Measurements from ENCODE around the gene TMEM150C. TPM values are rescaled to one million over a fixed set of nuclear protein-coding genes. Genes with fewer than 3 reads are reported as not detected.

The TMEM150C gene
- total RNA-seq, 1 donor from 2014 or later: 1.3 TPM

DNA sequence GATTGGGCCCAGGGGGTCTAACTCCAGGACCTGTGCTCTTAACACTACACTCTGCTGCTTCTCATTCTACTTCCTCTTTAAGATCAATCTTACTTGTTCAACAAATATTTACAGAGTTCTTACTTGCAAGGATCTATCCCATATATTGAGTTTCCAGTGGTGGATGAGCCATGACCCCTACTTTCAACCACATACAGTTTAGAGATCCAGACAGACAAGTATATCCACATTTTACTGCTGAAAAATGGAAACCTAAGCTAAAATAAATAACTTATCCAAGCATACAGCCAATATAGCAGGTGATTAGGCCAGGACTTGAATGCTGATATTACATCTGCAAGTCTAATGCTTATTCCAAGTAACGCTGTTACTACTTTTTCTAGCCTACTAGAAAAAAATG is 18.7 kb downstream of the TMEM150C start:
- peaks cover 3% of the 10 kb centered on the region for H3K9me3 Mint-ChIP-seq (ENCODE audit: unreplicated experiment)
- no peak for TF ChIP-seq CTCF (IDR thresholded peaks at IDR 0.05)

DNA sequence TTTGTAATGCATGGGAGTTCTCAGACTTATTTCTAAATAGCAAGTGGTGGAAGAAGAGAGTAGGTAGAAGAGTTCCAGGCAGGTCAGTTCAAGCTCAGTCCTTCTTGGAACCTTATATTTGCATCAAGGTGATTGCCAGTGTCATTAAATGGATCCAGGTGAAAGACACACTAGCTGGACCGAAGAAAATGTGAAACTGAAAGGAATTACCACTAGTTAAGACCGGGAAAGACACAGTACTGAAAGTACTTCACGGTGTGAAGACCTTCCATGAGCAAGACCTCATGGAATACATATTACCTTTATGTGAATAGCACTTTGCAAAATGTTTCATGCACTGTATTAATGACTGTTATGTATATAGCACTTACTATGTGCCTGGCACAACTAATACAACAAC is 19.1 kb downstream of the TMEM150C start:
- Mint-ChIP-seq H3K27me3 (ENCODE audit: unreplicated experiment) (peaks cover 10% of the 10 kb centered on the region), H3K36me3 (ENCODE audit: unreplicated experiment) (no peaks in the 10 kb centered on the region), H3K9me3 (ENCODE audit: unreplicated experiment) (peaks cover 3% of the 10 kb centered on the region), H3K27ac (ENCODE audit: unreplicated experiment) (no peak overlapping the region), H3K4me3 (ENCODE audit: unreplicated experiment) (no peak overlapping the region), H3K4me1 (ENCODE audit: unreplicated experiment) (no peaks in the 10 kb centered on the region)
- DNase-seq (ENCODE audit: extremely low spot score, unreplicated experiment): no peak
- no peak for TF ChIP-seq CTCF (IDR thresholded peaks at IDR 0.05)

More for the DNA sequence above, 18.7 kb downstream of the TMEM150C start:
- Mint-ChIP-seq H3K27me3 (ENCODE audit: unreplicated experiment) (peaks cover 10% of the 10 kb centered on the region), H3K4me3 (ENCODE audit: unreplicated experiment) (no peak overlapping the region), H3K27ac (ENCODE audit: unreplicated experiment) (no peak overlapping the region), H3K4me1 (ENCODE audit: unreplicated experiment) (no peaks in the 10 kb centered on the region), H3K36me3 (ENCODE audit: unreplicated experiment) (no peaks in the 10 kb centered on the region)
- no peak for DNase-seq (ENCODE audit: extremely low spot score, unreplicated experiment)

DNA sequence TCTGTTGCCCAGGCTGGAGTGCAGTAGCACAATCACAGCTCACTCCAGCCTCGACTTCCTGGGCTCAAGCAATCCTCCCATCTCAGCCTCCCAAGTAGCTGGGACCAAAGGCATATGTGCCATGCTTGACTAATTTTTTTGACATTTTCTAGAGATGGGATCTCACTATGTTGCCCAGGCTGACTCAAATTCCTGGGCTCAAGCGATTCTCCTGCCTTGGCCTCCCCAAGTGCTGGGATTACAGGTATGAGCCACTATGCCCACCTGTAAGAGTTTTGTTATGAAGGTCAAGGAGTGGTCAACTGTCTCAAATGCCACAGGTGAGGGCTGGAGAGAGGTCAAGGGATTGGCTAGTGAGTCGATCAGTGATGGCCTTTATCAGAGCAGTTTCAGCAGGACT is 32.5 kb downstream of the TMEM150C start:
- H3K27me3 Mint-ChIP-seq (ENCODE audit: unreplicated experiment): peaks cover 5% of the 10 kb centered on the region
- no peak for TF ChIP-seq CTCF (IDR thresholded peaks at IDR 0.05)
- H3K36me3 Mint-ChIP-seq (ENCODE audit: unreplicated experiment): no peaks in the 10 kb centered on the region

GRCh38 chr4:82528868-82529267 is 32.9 kb downstream of the TMEM150C start:
- Mint-ChIP-seq H3K4me3 (ENCODE audit: unreplicated experiment) (no peak overlapping the region), H3K36me3 (ENCODE audit: unreplicated experiment) (no peaks in the 10 kb centered on the region), H3K4me1 (ENCODE audit: unreplicated experiment) (no peaks in the 10 kb centered on the region), H3K27me3 (ENCODE audit: unreplicated experiment) (peaks cover 6% of the 10 kb centered on the region), H3K9me3 (ENCODE audit: unreplicated experiment) (no peaks in the 10 kb centered on the region), H3K27ac (ENCODE audit: unreplicated experiment) (no peak overlapping the region)
- no peak for DNase-seq (ENCODE audit: extremely low spot score, unreplicated experiment)
- TF ChIP-seq CTCF (IDR thresholded peaks at IDR 0.05): no peak

More for the DNA sequence above, 32.5 kb downstream of the TMEM150C start:
- no peaks in the 10 kb centered on the region for H3K4me1 Mint-ChIP-seq (ENCODE audit: unreplicated experiment)
- H3K9me3 Mint-ChIP-seq (ENCODE audit: unreplicated experiment): no peaks in the 10 kb centered on the region
- no peak overlapping the region for H3K27ac Mint-ChIP-seq (ENCODE audit: unreplicated experiment)
- H3K4me3 Mint-ChIP-seq (ENCODE audit: unreplicated experiment): no peak overlapping the region
- DNase-seq (ENCODE audit: extremely low spot score, unreplicated experiment): no peak

DNA sequence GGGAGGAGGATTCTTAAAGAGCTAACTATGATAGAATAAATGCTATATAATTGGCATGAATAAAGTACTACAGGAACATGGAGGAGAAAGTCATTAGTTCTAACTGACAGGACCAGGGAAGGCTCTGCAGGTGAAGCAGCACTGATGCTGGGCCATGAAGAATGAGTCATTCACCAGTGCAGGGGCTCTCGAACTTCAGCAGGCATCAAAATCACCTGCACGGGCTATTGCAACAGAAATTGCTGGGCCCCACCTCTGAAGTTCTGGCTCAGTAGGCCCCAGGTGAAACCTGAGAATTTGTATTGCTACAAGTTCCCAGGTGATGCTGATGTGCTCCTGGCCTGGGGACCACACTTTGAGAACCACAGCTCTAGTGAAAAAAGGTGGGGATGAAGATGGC is 33.7 kb downstream of the TMEM150C start:
- no peak overlapping the region for H3K27ac Mint-ChIP-seq (ENCODE audit: unreplicated experiment)
- DNase-seq (ENCODE audit: extremely low spot score, unreplicated experiment): no peak
- no peaks in the 10 kb centered on the region for H3K9me3 Mint-ChIP-seq (ENCODE audit: unreplicated experiment)
- H3K36me3 Mint-ChIP-seq (ENCODE audit: unreplicated experiment): no peaks in the 10 kb centered on the region
- H3K4me3 Mint-ChIP-seq (ENCODE audit: unreplicated experiment): no peak overlapping the region
- H3K4me1 Mint-ChIP-seq (ENCODE audit: unreplicated experiment): no peaks in the 10 kb centered on the region
- peaks cover 5% of the 10 kb centered on the region for H3K27me3 Mint-ChIP-seq (ENCODE audit: unreplicated experiment)
- TF ChIP-seq CTCF (IDR thresholded peaks at IDR 0.05): no peak
